HEK293 (cell line): ENCODE measurements around the gene WDFY2.

Experiments
- CTCF ChIA-PET: fragments of 350-600 bp; formaldehyde crosslinking; extraction: SDS; loops from one replicate; lab custom pipeline; 2021; ENCODE audit warnings: antibody characterized with exemption; lab: Yijun Ruan, JAX
- POLR2A ChIA-PET: fragments of 300-600 bp; formaldehyde crosslinking; extraction: SDS; loops from one replicate; lab custom pipeline; 2020; ENCODE audit warnings: antibody characterized with exemption, inconsistent platforms; lab: Yijun Ruan, JAX
- H3K27ac ChIP-seq: fragments of 200-500 bp; sonication (Bioruptor generic); 2 replicates; pipeline ENCODE4 v1.5.1; 2014; ENCODE audit warnings: low read depth, low read length, control low read depth, inconsistent platforms; ENCODE audit errors: extremely low read depth
- H3K36me3 ChIP-seq, 2 experiments: fragments of 200-500 bp in 1 of 2; sonication (Bioruptor generic) in 1 of 2; 1 replicate in 1 of 2; 2 replicates in 1 of 2; pipeline ENCODE4 v1.5.1; 2014 to 2017; ENCODE audit warnings: inconsistent platforms in 2 of 2, low read length in 2 of 2; ENCODE audit not compliant: control insufficient read depth in 2 of 2, insufficient read depth in 1 of 2
- H3K4me1 ChIP-seq: fragments of 200-500 bp; sonication (Bioruptor generic); 2 replicates; pipeline ENCODE4 v1.5.1; 2014; ENCODE audit warnings: mild to moderate bottlenecking, low read length, inconsistent platforms; ENCODE audit not compliant: control insufficient read depth, insufficient read depth
- H3K4me3 ChIP-seq: 2 replicates; pipeline ENCODE4 v1.5.1; 2011; ENCODE audit warnings: low read depth, mild to moderate bottlenecking, control low read depth, low read length, moderate library complexity
- H3K9me3 ChIP-seq: fragments of 200-500 bp; sonication (Bioruptor generic); 2 replicates; pipeline ENCODE4 v1.5.1; 2014; ENCODE audit warnings: low read depth, low read length, inconsistent platforms; ENCODE audit not compliant: control insufficient read depth, insufficient read depth
- BCL6B ChIP-seq: fragments of 450-650 bp; formaldehyde crosslinking; IDR thresholded peaks from 2 replicates; pipeline ENCODE4 v1.5.1; 2017; ENCODE audit warnings: missing biosample characterization, missing genetic modification characterization
- HOXA7 ChIP-seq: sonication (generic); formaldehyde crosslinking; IDR thresholded peaks from 2 replicates; pipeline ENCODE4 v1.8.1; 2022; ENCODE audit warnings: missing genetic modification reagents, borderline replicate concordance
- IKZF3 ChIP-seq: fragments of 450-650 bp; IDR thresholded peaks from 2 replicates; pipeline ENCODE4 v1.5.0; 2018; ENCODE audit warnings: missing biosample characterization, mild to moderate bottlenecking, missing genetic modification characterization, moderate library complexity
- ZBTB20 ChIP-seq: fragments of 450-650 bp; formaldehyde crosslinking; IDR thresholded peaks from 2 replicates; pipeline ENCODE4 v1.5.1; 2016; ENCODE audit warnings: missing biosample characterization, missing genetic modification characterization
- ZBTB21 ChIP-seq: fragments of 450-650 bp; formaldehyde crosslinking; IDR thresholded peaks from 2 replicates; pipeline ENCODE4 v1.5.1; 2017; ENCODE audit warnings: missing biosample characterization, missing genetic modification characterization
- ZBTB44 ChIP-seq: fragments of 450-650 bp; IDR thresholded peaks from 2 replicates; pipeline ENCODE4 v1.5.1; 2018; ENCODE audit warnings: missing biosample characterization, mild to moderate bottlenecking, missing genetic modification characterization
- ZBTB6 ChIP-seq: fragments of 450-650 bp; formaldehyde crosslinking; IDR thresholded peaks from 2 replicates; pipeline ENCODE4 v1.5.1; 2017; ENCODE audit warnings: missing biosample characterization, missing genetic modification characterization
- ZNF148 ChIP-seq: fragments of 450-650 bp; formaldehyde crosslinking; IDR thresholded peaks from 2 replicates; pipeline ENCODE4 v1.5.0; 2017; ENCODE audit warnings: missing biosample characterization, missing genetic modification characterization, borderline replicate concordance
- ZNF202 ChIP-seq: fragments of 450-650 bp; formaldehyde crosslinking; IDR thresholded peaks from 2 replicates; pipeline ENCODE4 v1.5.1; 2016; ENCODE audit warnings: missing biosample characterization, missing genetic modification characterization, borderline replicate concordance
- ZNF324 ChIP-seq: fragments of 450-650 bp; formaldehyde crosslinking; IDR thresholded peaks from 2 replicates; pipeline ENCODE4 v1.5.1; 2016; ENCODE audit warnings: missing biosample characterization, missing genetic modification characterization
- ZNF341 ChIP-seq: fragments of 450-650 bp; formaldehyde crosslinking; IDR thresholded peaks from 2 replicates; pipeline ENCODE4; 2016; ENCODE audit warnings: low read depth, missing biosample characterization, missing genetic modification characterization
- ZNF366 ChIP-seq: fragments of 450-650 bp; formaldehyde crosslinking; conservative IDR thresholded peaks from 2 replicates; pipeline ENCODE4 v1.5.1; 2016; ENCODE audit warnings: missing biosample characterization, missing genetic modification characterization
- ZNF518A ChIP-seq: fragments of 450-650 bp; formaldehyde crosslinking; conservative IDR thresholded peaks from 2 replicates; pipeline ENCODE4 v1.5.1; 2016; ENCODE audit warnings: low read depth, missing biosample characterization, missing genetic modification characterization
- ZNF558 ChIP-seq: fragments of 450-650 bp; formaldehyde crosslinking; IDR thresholded peaks from 2 replicates; pipeline ENCODE4 v1.5.1; 2016; ENCODE audit warnings: missing biosample characterization, missing genetic modification characterization
- ZNF660 ChIP-seq: fragments of 450-650 bp; IDR thresholded peaks from 2 replicates; pipeline ENCODE4 v1.5.1; 2018; ENCODE audit warnings: missing biosample characterization, mild to moderate bottlenecking, missing genetic modification characterization
- ZNF76 ChIP-seq: fragments of 450-650 bp; formaldehyde crosslinking; IDR thresholded peaks from 2 replicates; pipeline ENCODE4; 2016; ENCODE audit warnings: low read depth, missing biosample characterization, missing genetic modification characterization, borderline replicate concordance
- ZNF843 ChIP-seq: fragments of 450-650 bp; formaldehyde crosslinking; IDR thresholded peaks from 2 replicates; pipeline ENCODE4 v1.5.1; 2016; ENCODE audit warnings: missing biosample characterization, missing genetic modification characterization

WDFY2 gene

GRCh38 chr13:51628059-51628852 lies 44.0 kb downstream of the WDFY2 start:
- CTCF ChIA-PET: no interaction called here
- H3K9me3 ChIP-seq: no peaks in the 10 kb centered on the region
- TF ChIP-seq ZNF341 (tag by site-specific recombination) (0 out of 2 replicates have a peak, but pooled peaks have one; percentile 9), HOXA7 (CRISPR knock-in tag) (no peak)
- no peaks in the 10 kb centered on the region for H3K36me3 ChIP-seq
- no peak overlapping the region for H3K27ac ChIP-seq
- no peak overlapping the region for H3K4me3 ChIP-seq
- no peaks in the 10 kb centered on the region for H3K4me1 ChIP-seq
- POLR2A ChIA-PET: no interaction called here

GRCh38 chr13:51629491-51630287 lies 45.4 kb downstream of the WDFY2 start:
- TF ChIP-seq ZNF148 (tag by site-specific recombination) (no peak), ZNF366 (tag by site-specific recombination) (no peak), ZNF843 (no peak), BCL6B (no peak), ZBTB21 (tag by site-specific recombination) (no peak), ZNF202 (tag by site-specific recombination) (no peak), ZBTB6 (0 out of 2 replicates have a peak, but pooled peaks have one; percentile 22), IKZF3 (no peak)
- H3K4me3 ChIP-seq: no peak overlapping the region
- no peak overlapping the region for H3K27ac ChIP-seq
- no peaks in the 10 kb centered on the region for H3K4me1 ChIP-seq
- ChIA-PET POLR2A (interaction anchor here (0.7 to 1.1 kb wide), 2 partner anchors 150 to 176 kb away, joined by 3 to 4 read pairs; no protein-coding TSS in a partner anchor), CTCF (interaction anchor here (0.6 kb wide), 1 partner anchor 288 kb away, joined by 3 read pairs; no protein-coding TSS in a partner anchor)
- H3K9me3 ChIP-seq: no peaks in the 10 kb centered on the region
- H3K36me3 ChIP-seq: no peaks in the 10 kb centered on the region

GRCh38 chr13:51630288-51630615 lies 46.0 kb downstream of the WDFY2 start:
- CTCF ChIA-PET: interaction anchor here (0.6 kb wide), 1 partner anchor 288 kb away, joined by 3 read pairs; no protein-coding TSS in a partner anchor
- no peak overlapping the region for H3K4me3 ChIP-seq
- no peaks in the 10 kb centered on the region for H3K9me3 ChIP-seq
- POLR2A ChIA-PET: interaction anchor here (1.1 kb wide), 1 partner anchor 176 kb away, joined by 3 read pairs; no protein-coding TSS in a partner anchor
- H3K27ac ChIP-seq: no peak overlapping the region
- H3K4me1 ChIP-seq: no peaks in the 10 kb centered on the region
- H3K36me3 ChIP-seq: no peaks in the 10 kb centered on the region
- TF ChIP-seq ZNF558 (tag by site-specific recombination) (no peak), ZNF76 (tag by site-specific recombination) (no peak), ZNF324 (tag by site-specific recombination) (no peak), ZNF518A (tag by site-specific recombination) (no peak), ZNF660 (tag by site-specific recombination) (no peak), ZBTB21 (tag by site-specific recombination) (no peak), ZBTB20 (tag by site-specific recombination) (no peak), ZBTB44 (tag by site-specific recombination) (no peak)
